CD4-positive, alpha-beta T cell (primary cell): ENCODE data around the gene FAM222B. TPM values are rescaled to one million over a fixed set of nuclear protein-coding genes. Genes with fewer than 3 reads are reported as not detected.

Experiments
- ATAC-seq: fragments of 200-7000 bp; cut with Tn5 transposase; one replicate; pipeline ENCODE4 v1.10.0; 2022; ENCODE audit warnings: mild to moderate bottlenecking; ENCODE audit not compliant: poor library complexity
- CTCF ChIA-PET: fragments of 350-600 bp; sonication (Branson Sonifier 250); formaldehyde crosslinking; loops from one replicate; lab custom pipeline; 2021; ENCODE audit warnings: antibody characterized with exemption, inconsistent platforms; lab: Charles Lee
- POLR2A ChIA-PET: fragments of 350-600 bp; sonication (Branson Sonifier 250); formaldehyde crosslinking; loops from one replicate; lab custom pipeline; 2021; ENCODE audit warnings: antibody characterized with exemption, inconsistent platforms; lab: Charles Lee
- DNase-seq, 14 experiments: peaks; one replicate each; pipeline ENCODE4 v3.0.0-alpha.2; 2013 to 2020; ENCODE audit warnings: mixed read lengths in 2 of 14
- H3K27ac ChIP-seq, 2 donors: one replicate each; pipeline versions ENCODE4 v1.5.1 to v1.7.0; 2013; ENCODE audit warnings: low read length in 2 of 2, low read depth in 1 of 2, mild to moderate bottlenecking in 1 of 2
- H3K27me3 ChIP-seq, 2 experiments: 1 replicate in 1 of 2; 2 replicates in 1 of 2; pipeline versions ENCODE4 v1.6.1 to v1.7.0; 2013; ENCODE audit warnings: low read length in 2 of 2, control low read depth in 1 of 2, mild to moderate bottlenecking in 1 of 2, moderate library complexity in 1 of 2; ENCODE audit not compliant: insufficient read depth in 2 of 2, control insufficient read depth in 1 of 2
- H3K36me3 ChIP-seq: one replicate; pipeline ENCODE4 v1.6.1; 2013; ENCODE audit warnings: low read length, control low read depth; ENCODE audit not compliant: insufficient read depth
- H3K4me1 ChIP-seq: one replicate; pipeline ENCODE4 v1.6.1; 2013; ENCODE audit warnings: low read length, control low read depth; ENCODE audit not compliant: insufficient read depth
- H3K4me3 ChIP-seq: one replicate; pipeline ENCODE4 v1.5.1; 2013; ENCODE audit warnings: mild to moderate bottlenecking, low read length, moderate library complexity
- H3K9me3 ChIP-seq, 2 experiments: 1 replicate in 1 of 2; 2 replicates in 1 of 2; pipeline versions ENCODE4 v1.6.1 to v1.7.0; 2013; ENCODE audit warnings: low read length in 2 of 2, mild to moderate bottlenecking in 2 of 2, control low read depth in 1 of 2, moderate library complexity in 1 of 2; ENCODE audit not compliant: control insufficient read depth in 1 of 2, insufficient read depth in 1 of 2
- H3K27ac Mint-ChIP-seq: one replicate; pipeline ENCODE4 v1.8.0; 2020; ENCODE audit warnings: mixed read lengths
- H3K27me3 Mint-ChIP-seq: one replicate; pipeline ENCODE4 v1.8.0; 2021; ENCODE audit warnings: mixed read lengths
- H3K36me3 Mint-ChIP-seq: one replicate; pipeline ENCODE4 v1.8.0; 2021; ENCODE audit warnings: low read depth, mixed read lengths
- H3K4me1 Mint-ChIP-seq: one replicate; pipeline ENCODE4 v1.8.0; 2021; ENCODE audit warnings: low read depth, mixed read lengths
- H3K4me3 Mint-ChIP-seq: one replicate; pipeline ENCODE4 v1.8.0; 2020; ENCODE audit warnings: mild to moderate bottlenecking, mixed read lengths
- H3K9me3 Mint-ChIP-seq: one replicate; pipeline ENCODE4 v1.8.0; 2020; ENCODE audit warnings: mixed read lengths
- intact Hi-C, 2 experiments: fragments of 100-400 bp; cut with DNase I in 1 of 2; cut with micrococcal nuclease in 1 of 2; formaldehyde crosslinking; loops; one replicate each; pipeline versions ENCODE4 v1.15.1 to v1.9.0; 2023 to 2025; cut with DNase I, micrococcal nuclease
- total RNA-seq, 174 experiments: library from RNA in 2 of 174; stranded (reverse) in 2 of 174; gene quantifications; one replicate each; pipeline ENCODE4 v1.2.3 and lab custom pipeline; 2021 to 2026
- TF ChIP-seq, protein P1 (sequence below): fragments of 200-600 bp; IDR thresholded peaks from one replicate; pipeline ENCODE4 v1.8.0; 2022; ENCODE audit warnings: antibody characterized with exemption, mild to moderate bottlenecking

The FAM222B gene
- total RNA-seq, 2 experiments from 2014 or later, result 17.3 to 17.5 TPM

DNA sequence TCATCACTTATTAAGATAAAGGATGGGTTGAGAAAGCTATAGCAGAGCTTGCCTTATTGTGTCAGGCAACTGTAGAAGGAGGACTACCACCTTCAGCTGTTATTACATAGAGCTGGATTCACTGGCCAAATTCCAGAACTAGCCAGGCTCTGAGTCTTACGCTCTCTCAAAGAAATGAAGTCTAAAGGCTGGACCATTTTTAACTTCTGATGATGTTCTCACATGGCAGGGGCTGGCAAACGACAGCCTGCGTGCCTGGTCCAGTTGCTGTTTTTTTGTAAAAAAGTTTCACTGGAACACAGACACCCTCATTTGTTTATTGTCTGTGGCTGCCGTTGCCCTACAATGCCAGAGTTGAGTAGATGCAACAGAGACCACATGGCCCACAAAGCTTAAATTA lies 77.6 kb downstream of the FAM222B start:
- CTCF ChIA-PET, result interaction anchor here (1.3 to 6.6 kb wide), 6 partner anchors 7 to 352 kb away, joined by 3 to 70 read pairs (median 16); partner anchors contain the start of genes FAM222B, NEK8 and TLCD1
- Histone ChIP-seq H3K4me3 (no peak overlapping the region), H3K9me3 (no peaks in the 10 kb centered on the region), H3K27ac (no peak overlapping the region), H3K4me1 (no peaks in the 10 kb centered on the region), H3K36me3 (peaks cover 37% of the 10 kb centered on the region), H3K27me3 (no peaks in the 10 kb centered on the region)
- H3K27me3 Mint-ChIP-seq, result no peaks in the 10 kb centered on the region
- DNase-seq (no peak), ATAC-seq (no peak)
- H3K4me3 Mint-ChIP-seq, result no peak overlapping the region
- no peaks in the 10 kb centered on the region for H3K9me3 Mint-ChIP-seq
- H3K36me3 Mint-ChIP-seq, result peaks cover 40% of the 10 kb centered on the region
- intact Hi-C loops, result loop anchor here (5.0 to 10.0 kb wide), 3 partner anchors 42 to 350 kb away; partner anchors contain the start of gene FAM222B (in 1 of the 2)
- peaks cover 14% of the 10 kb centered on the region for H3K4me1 Mint-ChIP-seq
- peak overlapping the region; percentile 33 for H3K27ac Mint-ChIP-seq
- TF ChIP-seq, protein P1, sequence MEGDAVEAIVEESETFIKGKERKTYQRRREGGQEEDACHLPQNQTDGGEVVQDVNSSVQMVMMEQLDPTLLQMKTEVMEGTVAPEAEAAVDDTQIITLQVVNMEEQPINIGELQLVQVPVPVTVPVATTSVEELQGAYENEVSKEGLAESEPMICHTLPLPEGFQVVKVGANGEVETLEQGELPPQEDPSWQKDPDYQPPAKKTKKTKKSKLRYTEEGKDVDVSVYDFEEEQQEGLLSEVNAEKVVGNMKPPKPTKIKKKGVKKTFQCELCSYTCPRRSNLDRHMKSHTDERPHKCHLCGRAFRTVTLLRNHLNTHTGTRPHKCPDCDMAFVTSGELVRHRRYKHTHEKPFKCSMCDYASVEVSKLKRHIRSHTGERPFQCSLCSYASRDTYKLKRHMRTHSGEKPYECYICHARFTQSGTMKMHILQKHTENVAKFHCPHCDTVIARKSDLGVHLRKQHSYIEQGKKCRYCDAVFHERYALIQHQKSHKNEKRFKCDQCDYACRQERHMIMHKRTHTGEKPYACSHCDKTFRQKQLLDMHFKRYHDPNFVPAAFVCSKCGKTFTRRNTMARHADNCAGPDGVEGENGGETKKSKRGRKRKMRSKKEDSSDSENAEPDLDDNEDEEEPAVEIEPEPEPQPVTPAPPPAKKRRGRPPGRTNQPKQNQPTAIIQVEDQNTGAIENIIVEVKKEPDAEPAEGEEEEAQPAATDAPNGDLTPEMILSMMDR, result no peak
- POLR2A ChIA-PET, result interaction anchor here (1.5 kb wide), 2 partner anchors 46 to 54 kb away, joined by 3 to 4 read pairs; partner anchors contain the start of genes PROCA1 and RPL23A

DNA sequence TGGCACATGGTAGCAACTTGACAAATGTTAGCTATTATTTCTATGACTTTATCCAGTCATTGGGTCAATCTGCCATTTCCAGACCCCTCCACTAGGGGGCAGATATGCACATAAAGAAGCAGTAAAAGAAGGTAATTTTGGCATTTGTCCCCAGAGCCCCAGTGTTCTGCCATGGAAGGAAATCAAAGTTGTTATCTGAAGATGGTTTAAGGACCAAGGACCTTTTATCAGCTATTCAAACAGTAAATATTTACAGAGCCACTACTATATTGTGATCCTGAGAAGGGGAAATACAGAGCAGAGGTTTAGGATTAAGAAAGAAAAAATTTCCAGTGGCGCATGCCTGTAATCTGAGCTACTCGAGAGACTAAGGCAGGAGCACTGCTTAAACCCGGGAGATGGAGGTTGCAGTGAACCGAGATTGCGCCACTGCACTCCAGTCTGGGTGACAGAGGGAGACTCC lies 78.8 kb downstream of the FAM222B start:
- no peak overlapping the region for H3K4me3 Mint-ChIP-seq
- peak; percentile 89 for ATAC-seq
- ChIA-PET CTCF (interaction anchor here (0.6 to 6.6 kb wide), 48 partner anchors 9 to 353 kb away, joined by 3 to 70 read pairs (median 4); partner anchors contain the start of genes DHRS13, FAM222B, FLOT2 and NEK8), POLR2A (interaction anchor here (0.6 to 2.3 kb wide), 11 partner anchors 21 to 190 kb away, joined by 3 to 31 read pairs (median 5); partner anchors contain the start of genes FAM222B, FLOT2, NEK8 and RPL23A)
- H3K27me3 Mint-ChIP-seq, result no peaks in the 10 kb centered on the region
- no peaks in the 10 kb centered on the region for H3K4me1 ChIP-seq
- H3K9me3 ChIP-seq, result no peaks in the 10 kb centered on the region
- peaks cover 8% of the 10 kb centered on the region for H3K4me1 Mint-ChIP-seq
- H3K36me3 ChIP-seq, result peaks cover 49% of the 10 kb centered on the region
- peak overlapping the region; percentile 7 for H3K27ac Mint-ChIP-seq
- TF ChIP-seq, protein P1, result peak; percentile 97
- H3K27ac ChIP-seq, result no peak overlapping the region
- peaks cover 47% of the 10 kb centered on the region for H3K36me3 Mint-ChIP-seq
- intact Hi-C loops, result loop anchor here (1.0 to 10.0 kb wide), 8 partner anchors 37 to 351 kb away; partner anchors contain the start of genes NEK8 (in 2 of the 2), TLCD1 (in 2 of the 2), DHRS13 (in 1 of the 2) and FAM222B (in 1 of the 2)
- H3K4me3 ChIP-seq, result no peak overlapping the region
- no peaks in the 10 kb centered on the region for H3K9me3 Mint-ChIP-seq
- no peaks in the 10 kb centered on the region for H3K27me3 ChIP-seq
- peak; percentile 61 to 85 (median 76) for DNase-seq

GRCh38 chr17:28763137-28763799 lies 79.3 kb downstream of the FAM222B start:
- ChIA-PET CTCF (interaction anchor here (0.6 to 6.6 kb wide), 47 partner anchors 9 to 354 kb away, joined by 3 to 70 read pairs (median 4); partner anchors contain the start of genes DHRS13, FAM222B, FLOT2 and NEK8), POLR2A (interaction anchor here (0.6 to 2.3 kb wide), 9 partner anchors 20 to 190 kb away, joined by 3 to 31 read pairs (median 7); partner anchors contain the start of genes FAM222B, FLOT2, NEK8 and TLCD1)
- Histone ChIP-seq H3K9me3 (no peaks in the 10 kb centered on the region), H3K4me1 (no peaks in the 10 kb centered on the region), H3K27ac (no peak overlapping the region), H3K27me3 (no peaks in the 10 kb centered on the region), H3K4me3 (no peak overlapping the region), H3K36me3 (peaks cover 55% of the 10 kb centered on the region)
- DNase-seq, result no peak
- Mint-ChIP-seq H3K4me3 (no peak overlapping the region), H3K36me3 (peaks cover 53% of the 10 kb centered on the region), H3K27me3 (no peaks in the 10 kb centered on the region), H3K27ac (peak overlapping the region; percentile 7), H3K4me1 (peaks cover 8% of the 10 kb centered on the region), H3K9me3 (no peaks in the 10 kb centered on the region)
- ATAC-seq, result peak; percentile 32
- intact Hi-C loops, result loop anchor here (1.0 to 10.0 kb wide), 8 partner anchors 36 to 352 kb away; partner anchors contain the start of genes NEK8 (in 2 of the 2), TLCD1 (in 2 of the 2), DHRS13 (in 1 of the 2) and FAM222B (in 1 of the 2)
- TF ChIP-seq, protein P1, result no peak
